Measurements from ENCODE around the gene CFD. TPM values are rescaled to one million over a fixed set of nuclear protein-coding genes. Genes with fewer than 3 reads are reported as not detected.
"Not testable (repeated sequence)": the region's sequence is repeated elsewhere in the genome, so short reads cannot be mapped to it uniquely, and the experiment has no call there.

CFD gene
- total and polyA plus RNA-seq, 8 donors, result 2.5 to 48.8 (median 15.0) TPM

DNA sequence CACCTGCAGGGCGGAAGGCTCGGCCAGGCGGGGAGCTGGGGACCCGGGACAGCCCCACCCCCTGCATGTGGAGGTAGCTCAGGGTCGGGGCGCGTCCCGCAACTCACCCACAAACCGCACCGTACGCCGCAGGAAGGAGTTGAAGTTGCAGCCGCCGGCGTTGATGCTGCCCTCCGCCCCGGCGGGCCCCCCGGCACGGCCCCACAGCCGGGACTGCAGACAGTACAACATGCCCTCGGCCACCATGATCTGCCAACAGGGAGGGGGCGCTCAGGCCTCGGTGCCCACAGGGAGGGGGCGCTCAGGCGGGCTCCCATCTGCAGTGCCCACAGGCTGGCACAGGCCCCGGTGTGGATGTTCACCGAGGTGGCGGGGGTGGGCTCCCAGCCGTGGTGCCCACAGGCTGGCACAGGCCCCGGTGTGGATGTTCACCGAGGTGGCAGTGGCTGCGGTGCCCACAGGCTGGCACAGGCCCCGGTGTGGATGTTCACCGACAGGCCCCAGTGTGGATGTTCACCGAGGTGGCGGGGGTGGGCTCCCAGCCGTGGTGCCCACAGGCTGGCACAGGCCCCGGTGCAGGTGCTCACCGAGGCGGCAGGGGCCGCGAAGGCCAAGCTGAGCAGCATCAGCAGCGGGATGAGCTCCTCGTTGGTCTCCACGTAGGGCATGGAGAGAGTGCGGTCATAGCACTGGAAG is 44.2 kb upstream of the CFD start:
- peak in 1 of 6 donors; percentile 46 for DNase-seq
- no peaks in the 10 kb centered on the region for H3K27me3 ChIP-seq
- intact Hi-C loops (cut with DNase I), result no loop called here
- 93 to 94% methylated on average over 43 to 47 of the region's 47 CpGs for WGBS, 2 donors
- H3K4me1 ChIP-seq, result no peaks in the 10 kb centered on the region
- H3K36me3 ChIP-seq, result peaks cover 10 to 23% (median 13%) of the 10 kb centered on the region in 3 donors
- no peak for FAIRE-seq
- peak in 2 of 4 donors; percentile 5 for ATAC-seq
- H3K4me3 ChIP-seq, result no peak overlapping the region
- H3K9me3 ChIP-seq, result no peaks in the 10 kb centered on the region
- no peak overlapping the region for H3K27ac ChIP-seq
- TF ChIP-seq, protein P1, sequence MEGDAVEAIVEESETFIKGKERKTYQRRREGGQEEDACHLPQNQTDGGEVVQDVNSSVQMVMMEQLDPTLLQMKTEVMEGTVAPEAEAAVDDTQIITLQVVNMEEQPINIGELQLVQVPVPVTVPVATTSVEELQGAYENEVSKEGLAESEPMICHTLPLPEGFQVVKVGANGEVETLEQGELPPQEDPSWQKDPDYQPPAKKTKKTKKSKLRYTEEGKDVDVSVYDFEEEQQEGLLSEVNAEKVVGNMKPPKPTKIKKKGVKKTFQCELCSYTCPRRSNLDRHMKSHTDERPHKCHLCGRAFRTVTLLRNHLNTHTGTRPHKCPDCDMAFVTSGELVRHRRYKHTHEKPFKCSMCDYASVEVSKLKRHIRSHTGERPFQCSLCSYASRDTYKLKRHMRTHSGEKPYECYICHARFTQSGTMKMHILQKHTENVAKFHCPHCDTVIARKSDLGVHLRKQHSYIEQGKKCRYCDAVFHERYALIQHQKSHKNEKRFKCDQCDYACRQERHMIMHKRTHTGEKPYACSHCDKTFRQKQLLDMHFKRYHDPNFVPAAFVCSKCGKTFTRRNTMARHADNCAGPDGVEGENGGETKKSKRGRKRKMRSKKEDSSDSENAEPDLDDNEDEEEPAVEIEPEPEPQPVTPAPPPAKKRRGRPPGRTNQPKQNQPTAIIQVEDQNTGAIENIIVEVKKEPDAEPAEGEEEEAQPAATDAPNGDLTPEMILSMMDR (IDR thresholded peaks at IDR 0.05), result no peak

DNA sequence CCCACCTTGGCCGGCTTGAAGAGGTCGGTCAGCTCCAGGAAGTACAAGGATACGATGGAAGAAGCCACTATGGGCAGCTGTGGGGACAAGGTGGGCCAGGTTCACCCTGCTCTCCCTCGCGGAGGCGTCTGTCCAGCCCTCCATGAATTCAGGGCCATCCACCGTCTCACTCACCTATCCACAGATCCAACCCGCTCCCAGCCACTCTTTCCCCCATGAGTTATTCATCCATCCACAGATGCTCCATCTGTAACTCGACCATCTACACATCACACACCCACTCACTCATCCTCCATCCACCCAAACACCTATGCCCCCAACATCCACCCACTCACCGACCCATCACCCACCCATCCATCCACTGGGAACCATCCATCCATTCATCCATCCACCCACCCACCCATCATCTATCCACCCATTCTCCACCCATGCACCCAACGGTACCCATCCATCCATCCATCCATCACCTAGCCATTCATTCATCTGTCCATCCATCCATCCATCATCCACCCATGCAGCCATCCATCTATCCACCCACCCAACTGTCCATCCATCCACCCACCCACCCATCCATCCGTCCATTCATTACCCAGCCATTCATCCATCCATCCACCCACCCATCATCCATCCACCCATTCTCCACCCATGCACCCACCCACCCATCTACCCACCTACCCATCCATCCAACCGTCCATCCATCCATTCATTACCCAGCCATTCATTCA is 43.5 kb upstream of the CFD start:
- 94 to 95% methylated on average over 12 to 13 of the region's 13 CpGs for WGBS, 2 donors
- ATAC-seq, result no peak
- DNase-seq, result no peak
- no peaks in the 10 kb centered on the region for H3K4me1 ChIP-seq
- peaks cover 4 to 16% (median 6%) of the 10 kb centered on the region in 3 donors for H3K36me3 ChIP-seq
- TF ChIP-seq, protein P1 (IDR thresholded peaks at IDR 0.05), result no peak
- H3K27ac ChIP-seq, result no peak overlapping the region
- H3K4me3 ChIP-seq, result no peak overlapping the region
- no peaks in the 10 kb centered on the region for H3K27me3 ChIP-seq
- intact Hi-C loops (cut with DNase I), result no loop called here
- no peak for FAIRE-seq
- H3K9me3 ChIP-seq, result no peaks in the 10 kb centered on the region

DNA sequence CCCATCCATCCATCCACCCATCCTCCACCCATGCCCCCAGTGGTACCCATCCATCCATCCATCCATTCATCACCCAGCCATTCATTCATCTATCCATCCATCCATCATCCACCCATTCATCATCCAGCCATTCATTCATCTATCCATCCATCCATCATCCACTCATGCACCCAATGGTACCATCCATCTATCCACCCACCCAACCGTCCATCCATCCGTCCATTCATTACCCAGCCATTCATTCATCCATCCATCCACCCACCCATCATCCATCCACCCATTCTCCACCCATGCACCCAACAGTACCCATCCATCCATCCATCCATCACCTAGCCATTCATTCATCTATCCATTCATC is 43.0 kb upstream of the CFD start:
- intact Hi-C loops (cut with DNase I), result no loop called here
- TF ChIP-seq, protein P1 (IDR thresholded peaks at IDR 0.05), result no peak
- DNase-seq (no peak), ATAC-seq (no peak), FAIRE-seq (no peak)
- Histone ChIP-seq H3K4me3 (no peak overlapping the region), H3K9me3 (no peaks in the 10 kb centered on the region), H3K27ac (no peak overlapping the region), H3K4me1 (no peaks in the 10 kb centered on the region), H3K36me3 (peaks cover under 1 to 11% (median 4%) of the 10 kb centered on the region in 3 donors), H3K27me3 (no peaks in the 10 kb centered on the region)
- 96 to 98% methylated on average over 2 of the region's 2 CpGs for WGBS, 2 donors

DNA sequence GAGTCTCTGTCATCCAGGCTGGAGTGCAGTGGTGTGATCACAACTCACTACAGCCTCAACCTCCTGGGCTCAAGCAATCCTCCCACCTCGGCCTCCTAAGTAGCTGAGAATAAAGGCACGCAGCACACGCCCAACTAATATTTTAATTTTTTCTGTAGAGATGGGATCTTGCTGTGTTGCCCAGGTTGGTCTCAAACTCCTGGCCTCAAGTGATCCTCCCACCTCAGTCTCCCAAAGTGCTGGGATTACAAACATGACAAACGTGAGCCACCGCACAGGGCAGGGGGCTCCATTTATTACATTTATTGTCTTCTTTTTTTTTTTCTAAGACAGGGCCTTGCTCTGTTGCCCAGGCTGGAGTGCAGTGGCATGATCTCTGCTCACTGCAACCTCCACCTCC is 39.3 kb upstream of the CFD start:
- WGBS, 2 donors, result 89 to 98% methylated on average over 5 of the region's 5 CpGs
- ATAC-seq; H3K27ac ChIP-seq; FAIRE-seq; H3K27me3 ChIP-seq; H3K4me3 ChIP-seq; H3K36me3 ChIP-seq; intact Hi-C loops (cut with DNase I); H3K9me3 ChIP-seq; H3K4me1 ChIP-seq; DNase-seq: not testable (repeated sequence)

DNA sequence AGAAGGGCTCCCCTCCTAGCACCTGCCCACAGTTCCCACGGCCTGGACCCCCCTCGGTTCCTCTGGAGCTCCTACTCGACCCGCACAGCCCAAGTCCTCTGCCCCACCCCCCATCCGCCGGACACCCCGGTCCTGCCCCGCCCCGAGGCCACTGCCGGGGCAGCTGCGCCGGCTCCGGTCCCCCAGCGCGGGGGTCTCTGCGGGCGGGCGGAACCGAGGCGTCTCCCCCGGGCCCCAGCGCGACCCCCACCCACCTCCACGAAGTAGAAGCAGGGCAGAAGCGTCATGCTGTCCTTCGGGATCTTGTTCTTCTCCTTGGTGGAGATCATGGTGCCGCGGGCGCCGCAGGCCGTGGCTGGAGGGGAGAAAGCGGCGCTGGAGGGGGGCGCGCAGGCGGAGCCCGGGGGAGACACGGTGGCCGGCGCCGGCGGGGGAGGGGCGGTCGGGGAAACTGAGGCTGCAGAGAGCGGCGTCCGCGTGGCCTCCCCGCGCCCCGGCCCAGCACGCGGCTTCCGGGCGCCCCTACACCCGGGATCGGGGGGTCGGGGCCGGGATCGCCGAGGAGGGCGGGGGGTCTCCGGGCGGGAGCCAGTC is 38.1 kb upstream of the CFD start:
- H3K27me3 ChIP-seq, result peaks cover 0 to 9% (median 3%) of the 10 kb centered on the region in 4 donors
- H3K36me3 ChIP-seq, result no peaks in the 10 kb centered on the region
- TF ChIP-seq, protein P1 (IDR thresholded peaks at IDR 0.05), result no peak
- H3K27ac ChIP-seq, result no peak overlapping the region
- peaks cover 0 to 5% (median 0%) of the 10 kb centered on the region in 3 donors for H3K4me1 ChIP-seq
- DNase-seq, result peak in 3 of 6 donors; percentile 42 to 68 (median 60)
- H3K9me3 ChIP-seq, result no peaks in the 10 kb centered on the region
- peak in 1 of 4 donors; percentile 35 for ATAC-seq
- FAIRE-seq, result no peak
- H3K4me3 ChIP-seq, result peak overlapping the region in 2 of 4 donors; percentile 13 to 33
- WGBS, 2 donors, result 4% methylated on average over 28 to 64 of the region's 64 CpGs
- intact Hi-C loops (cut with DNase I), result no loop called here

Measured in pancreas (tissue), 10 donors.